HCT116 (cell line): ENCODE results near the gene CRISP3.

ENCODE experiments used
- CEBPB ChIP-seq: IDR thresholded peaks from 2 replicates; pipeline ENCODE4 v1.6.1; 2012; ENCODE audit warnings: low read depth
- EGR1 ChIP-seq: IDR thresholded peaks from 2 replicates; pipeline ENCODE4 v1.6.1; 2012; ENCODE audit warnings: low read depth
- EZH2 ChIP-seq: fragments of 200-600 bp; sonication (generic); IDR thresholded peaks from 2 replicates; pipeline ENCODE4 v1.6.1; 2017; ENCODE audit warnings: antibody characterized with exemption, mixed run types
- POLR2A ChIP-seq: IDR thresholded peaks from 2 replicates; pipeline ENCODE4 v1.7.0; 2011; ENCODE audit warnings: borderline replicate concordance; ENCODE audit not compliant: insufficient read depth, insufficient read length; ENCODE audit errors: extremely low read depth
- POLR2AphosphoS5 ChIP-seq: IDR thresholded peaks from 2 replicates; pipeline ENCODE4 v1.6.1; 2011; ENCODE audit warnings: mild to moderate bottlenecking, low read depth, low read length, moderate library complexity
- TF ChIP-seq, protein P1 (sequence below), 3 experiments: fragments of 200-600 bp in 1 of 3; sonication (generic) in 1 of 3; IDR thresholded peaks in 2 of 3; conservative IDR thresholded peaks in 1 of 3; 2 replicates each; pipeline ENCODE4 v1.5.1; 2012 to 2017; ENCODE audit warnings: low read depth in 2 of 3, low read length in 2 of 3, antibody characterized with exemption in 1 of 3, borderline replicate concordance in 1 of 3, control low read depth in 1 of 3, mild to moderate bottlenecking in 1 of 3, mixed read lengths in 1 of 3, mixed run types in 1 of 3, moderate library complexity in 1 of 3; ENCODE audit not compliant: insufficient read depth in 1 of 3
- TF ChIP-seq, protein P2 (sequence below): IDR thresholded peaks from 2 replicates; pipeline ENCODE4 v1.6.1; 2012
- TF ChIP-seq, protein P3 (sequence below): IDR thresholded peaks from 2 replicates; pipeline ENCODE4 v1.6.1; 2012

DNA sequence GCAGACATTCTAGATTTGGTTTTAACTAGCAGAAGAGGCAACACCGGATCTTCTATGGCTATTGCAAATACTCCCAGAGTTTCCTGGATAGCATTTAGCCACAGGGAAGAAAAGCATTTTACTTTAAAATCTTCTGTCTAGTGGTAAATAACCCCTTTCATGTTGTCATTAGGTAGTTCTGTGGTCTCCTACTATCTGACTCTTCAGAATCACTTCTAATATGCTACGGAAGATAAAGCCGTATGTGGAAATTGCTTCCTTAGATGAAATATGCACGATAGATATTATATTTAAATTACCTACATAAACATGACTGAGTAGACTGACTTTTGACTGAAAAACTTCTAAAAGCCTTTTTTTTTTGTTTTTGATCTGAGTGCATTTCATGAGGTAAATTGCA, 759 bp downstream of the CRISP3 start:
- TF ChIP-seq, protein P1, sequence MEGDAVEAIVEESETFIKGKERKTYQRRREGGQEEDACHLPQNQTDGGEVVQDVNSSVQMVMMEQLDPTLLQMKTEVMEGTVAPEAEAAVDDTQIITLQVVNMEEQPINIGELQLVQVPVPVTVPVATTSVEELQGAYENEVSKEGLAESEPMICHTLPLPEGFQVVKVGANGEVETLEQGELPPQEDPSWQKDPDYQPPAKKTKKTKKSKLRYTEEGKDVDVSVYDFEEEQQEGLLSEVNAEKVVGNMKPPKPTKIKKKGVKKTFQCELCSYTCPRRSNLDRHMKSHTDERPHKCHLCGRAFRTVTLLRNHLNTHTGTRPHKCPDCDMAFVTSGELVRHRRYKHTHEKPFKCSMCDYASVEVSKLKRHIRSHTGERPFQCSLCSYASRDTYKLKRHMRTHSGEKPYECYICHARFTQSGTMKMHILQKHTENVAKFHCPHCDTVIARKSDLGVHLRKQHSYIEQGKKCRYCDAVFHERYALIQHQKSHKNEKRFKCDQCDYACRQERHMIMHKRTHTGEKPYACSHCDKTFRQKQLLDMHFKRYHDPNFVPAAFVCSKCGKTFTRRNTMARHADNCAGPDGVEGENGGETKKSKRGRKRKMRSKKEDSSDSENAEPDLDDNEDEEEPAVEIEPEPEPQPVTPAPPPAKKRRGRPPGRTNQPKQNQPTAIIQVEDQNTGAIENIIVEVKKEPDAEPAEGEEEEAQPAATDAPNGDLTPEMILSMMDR (IDR thresholded peaks at IDR 0.05 in 2 of 3, conservative IDR thresholded peaks at IDR 0.05 in 1 of 3; ENCODE audit: borderline replicate concordance in 1 of 3, insufficient read depth in 1 of 3, low read depth in 2 of 3, low read length in 2 of 3): no peak
- TF ChIP-seq, protein P2, sequence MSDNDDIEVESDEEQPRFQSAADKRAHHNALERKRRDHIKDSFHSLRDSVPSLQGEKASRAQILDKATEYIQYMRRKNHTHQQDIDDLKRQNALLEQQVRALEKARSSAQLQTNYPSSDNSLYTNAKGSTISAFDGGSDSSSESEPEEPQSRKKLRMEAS: no peak
- TF ChIP-seq POLR2A: no peak
- TF ChIP-seq, protein P3, sequence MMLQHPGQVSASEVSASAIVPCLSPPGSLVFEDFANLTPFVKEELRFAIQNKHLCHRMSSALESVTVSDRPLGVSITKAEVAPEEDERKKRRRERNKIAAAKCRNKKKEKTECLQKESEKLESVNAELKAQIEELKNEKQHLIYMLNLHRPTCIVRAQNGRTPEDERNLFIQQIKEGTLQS: no peak
- no peak for TF ChIP-seq EGR1
- TF ChIP-seq EZH2: no peak
- TF ChIP-seq CEBPB: no peak
- no peak for TF ChIP-seq POLR2AphosphoS5
